Right forelimb (tissue), 1 donor: ENCODE data around the gene ACAD8.
"Not testable (repeated sequence)": the region's sequence is repeated elsewhere in the genome, so short reads cannot be mapped to it uniquely, and the experiment has no call there.

ENCODE experiments used
- DNase-seq: peaks from one replicate; pipeline ENCODE4 v3.0.0-alpha.2; 2018

ACAD8 gene

GRCh38 chr11:134267966-134268365 is 14.6 kb downstream of the ACAD8 start:
- no peak for DNase-seq

- DNase-seq, result no peak
These were observed 16.9 kb downstream of the ACAD8 start for GRCh38 chr11:134270250-134270714.

GRCh38 chr11:134271978-134272377 is 18.6 kb downstream of the ACAD8 start:
- no peak for DNase-seq

- no peak for DNase-seq
These were observed 19.3 kb downstream of the ACAD8 start for GRCh38 chr11:134272381-134273316.

GRCh38 chr11:134273317-134273712 is 19.9 kb downstream of the ACAD8 start:
- no peak for DNase-seq

GRCh38 chr11:134275188-134275533 is 21.8 kb downstream of the ACAD8 start:
- no peak for DNase-seq

GRCh38 chr11:134275534-134276395 is 22.4 kb downstream of the ACAD8 start, which contains the start of gene GLB1L3:
TSS of gene GLB1L3 (plus strand) at chr11:134276379. CDS start at chr11:134276741, 362 bp downstream.
- DNase-seq, result no peak

- DNase-seq, result no peak
These were observed 23.2 kb downstream of the ACAD8 start for GRCh38 chr11:134276396-134277182.

- no peak for DNase-seq
These were observed 24.0 kb downstream of the ACAD8 start for GRCh38 chr11:134277183-134278001.

- no peak for DNase-seq
These were observed 25.0 kb downstream of the ACAD8 start for GRCh38 chr11:134278356-134278755.

- not testable (repeated sequence) for DNase-seq
These were observed 28.3 kb downstream of the ACAD8 start for GRCh38 chr11:134281635-134282034.

- no peak for DNase-seq
These were observed 29.0 kb downstream of the ACAD8 start for GRCh38 chr11:134282121-134283045.

- no peak for DNase-seq
These were observed 30.3 kb downstream of the ACAD8 start for GRCh38 chr11:134283461-134284230.

- DNase-seq, result not testable (repeated sequence)
These were observed 31.0 kb downstream of the ACAD8 start for GRCh38 chr11:134284349-134284748.

GRCh38 chr11:134287561-134287960 is 34.2 kb downstream of the ACAD8 start:
- DNase-seq, result no peak

GRCh38 chr11:134288486-134288885 is 35.1 kb downstream of the ACAD8 start:
- DNase-seq, result no peak

GRCh38 chr11:134289167-134289566 is 35.8 kb downstream of the ACAD8 start:
- no peak for DNase-seq

GRCh38 chr11:134289789-134290188 is 36.4 kb downstream of the ACAD8 start:
- no peak for DNase-seq

GRCh38 chr11:134290646-134291045 is 37.3 kb downstream of the ACAD8 start:
- no peak for DNase-seq

GRCh38 chr11:134291196-134291595 is 37.8 kb downstream of the ACAD8 start:
- DNase-seq, result no peak
